ENCODE data around the gene MSH6.

Gene MSH6

DNA sequence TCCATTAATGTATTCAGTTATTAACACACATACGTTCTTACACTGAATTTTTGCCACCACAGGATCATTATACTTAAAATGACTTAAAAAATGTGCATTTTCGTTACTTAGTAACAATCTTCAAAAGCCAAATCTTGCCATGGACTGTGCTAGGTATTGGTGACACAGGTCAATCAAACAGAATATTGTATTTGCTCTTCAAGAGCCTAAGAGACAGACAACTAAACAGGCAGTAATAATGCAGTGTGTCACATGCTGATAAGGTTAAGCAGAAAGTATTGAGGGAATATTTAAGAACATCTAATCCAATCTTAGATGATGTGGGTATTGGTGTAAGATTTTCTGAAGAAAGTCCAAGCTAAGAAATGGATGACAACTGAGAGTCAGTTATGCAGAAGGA lies 66.4 kb downstream of the MSH6 start:
- DNase-seq = no peak

- DNase-seq = no peak
Measured at GRCh38 chr2:47850198-47850597, 67.3 kb downstream of the MSH6 start.

DNA sequence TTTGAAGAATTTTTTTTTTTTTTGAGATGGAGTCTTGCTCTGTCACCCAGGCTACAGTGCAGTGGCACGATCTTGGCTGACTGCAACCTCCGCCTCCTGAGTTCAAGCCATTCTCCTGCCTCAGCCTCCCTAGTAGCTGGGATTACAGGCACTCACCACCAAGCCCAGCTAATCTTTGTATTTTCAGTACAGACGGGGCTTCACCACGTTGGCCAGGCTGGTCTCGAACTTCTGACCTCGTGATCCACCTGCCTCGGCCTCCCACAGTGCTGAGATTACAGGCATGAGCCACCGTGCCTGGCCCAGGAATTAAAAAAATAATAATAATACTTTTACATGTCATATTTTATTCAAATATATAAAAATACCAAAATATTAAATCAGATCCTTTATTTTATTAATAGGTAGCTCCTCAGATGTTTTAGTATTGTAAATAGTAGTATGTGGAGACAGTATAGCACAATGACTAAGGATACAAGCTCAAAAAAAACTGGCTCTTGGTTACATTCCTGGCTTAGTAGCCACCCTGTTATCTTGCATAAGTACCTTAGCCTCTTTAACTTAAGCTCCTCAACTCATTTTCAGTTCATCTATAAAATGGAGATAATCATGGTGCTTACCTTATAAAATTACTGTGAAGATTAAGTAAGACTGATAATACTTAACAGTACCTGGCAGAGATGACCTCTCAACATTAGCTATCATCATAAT lies 70.3 kb downstream of the MSH6 start:
- peak; percentile 35 for DNase-seq

All from fibroblast of upper back skin (primary cell).